Liver (tissue), 9 donors: ENCODE measurements around the gene CFAP57. TPM values are rescaled to one million over a fixed set of nuclear protein-coding genes. Genes with fewer than 3 reads are reported as not detected.

ENCODE experiments used
- DNase-seq: peaks from one replicate; pipeline ENCODE4 v3.0.0-alpha.2; 2017; ENCODE audit warnings: low spot score
- H3K27ac ChIP-seq, 2 donors: one replicate each; pipeline ENCODE4 v1.7.0; 2013; ENCODE audit warnings: inconsistent platforms in 2 of 2, low read length in 2 of 2, control low read depth in 1 of 2, low read depth in 1 of 2, mild to moderate bottlenecking in 1 of 2
- H3K27me3 ChIP-seq, 4 donors: one replicate each; pipeline versions ENCODE4 v1.6.1 to v1.7.0; 2013; ENCODE audit warnings: low read length in 3 of 4, inconsistent platforms in 1 of 4, mild to moderate bottlenecking in 1 of 4, moderate library complexity in 1 of 4; ENCODE audit not compliant: control insufficient read depth in 4 of 4, insufficient read depth in 4 of 4
- H3K36me3 ChIP-seq, 4 donors: one replicate each; pipeline versions ENCODE4 v1.6.1 to v1.7.0; 2013; ENCODE audit warnings: low read length in 3 of 4, mild to moderate bottlenecking in 3 of 4, low read depth in 1 of 4, moderate library complexity in 1 of 4; ENCODE audit not compliant: control insufficient read depth in 4 of 4, insufficient read depth in 3 of 4
- H3K4me1 ChIP-seq, 4 donors: one replicate each; pipeline versions ENCODE4 v1.6.1 to v1.7.0; 2013; ENCODE audit warnings: low read length in 3 of 4, mild to moderate bottlenecking in 3 of 4, moderate library complexity in 1 of 4; ENCODE audit not compliant: control insufficient read depth in 4 of 4, insufficient read depth in 4 of 4
- H3K4me3 ChIP-seq, 3 donors: one replicate each; pipeline versions ENCODE4 v1.6.1 to v1.7.0; 2013; ENCODE audit warnings: low read length in 3 of 3, control low read depth in 1 of 3, low read depth in 1 of 3, mild to moderate bottlenecking in 1 of 3
- H3K9ac ChIP-seq, 2 donors: one replicate each; pipeline ENCODE4 v1.7.0; 2013; ENCODE audit warnings: low read length in 2 of 2, mild to moderate bottlenecking in 2 of 2, moderate library complexity in 2 of 2, control low read depth in 1 of 2, low read depth in 1 of 2
- H3K9me3 ChIP-seq, 4 donors: one replicate each; pipeline versions ENCODE4 v1.6.1 to v1.7.0; 2013; ENCODE audit warnings: low read length in 3 of 4; ENCODE audit not compliant: control insufficient read depth in 4 of 4
- ATF3 ChIP-seq: IDR thresholded peaks from 2 replicates; pipeline ENCODE4 v1.6.1; 2016; ENCODE audit warnings: antibody characterized with exemption
- CTCF ChIP-seq: fragments of 150-350 bp; IDR thresholded peaks from 2 replicates; pipeline ENCODE4 v1.5.1; 2017; ENCODE audit warnings: improper control_type of control experiment, low read depth, low read length; ENCODE audit not compliant: missing input control
- EGR1 ChIP-seq, 2 donors: IDR thresholded peaks; 2 replicates each; pipeline ENCODE4 v1.6.1; 2016 to 2018; ENCODE audit warnings: antibody characterized with exemption in 2 of 2, low read depth in 2 of 2
- FOXA2 ChIP-seq: IDR thresholded peaks from 2 replicates; pipeline ENCODE4 v1.6.1; 2016; ENCODE audit warnings: antibody characterized with exemption
- GABPA ChIP-seq, 2 donors: IDR thresholded peaks in 1 of 2; conservative IDR thresholded peaks in 1 of 2; 2 replicates each; pipeline ENCODE4 v1.6.1; 2016; ENCODE audit warnings: antibody characterized with exemption in 2 of 2, mild to moderate bottlenecking in 1 of 2, moderate library complexity in 1 of 2
- HNF4A ChIP-seq, 2 donors: conservative IDR thresholded peaks; 2 replicates each; pipeline ENCODE4 v1.6.1; 2016; ENCODE audit warnings: antibody characterized with exemption in 2 of 2, mild to moderate bottlenecking in 2 of 2
- HNF4G ChIP-seq: IDR thresholded peaks from 2 replicates; pipeline ENCODE4 v1.6.1; 2016; ENCODE audit warnings: antibody characterized with exemption
- JUND ChIP-seq, 2 donors: IDR thresholded peaks; 2 replicates each; pipeline ENCODE4 v1.6.1; 2016; ENCODE audit warnings: antibody characterized with exemption in 2 of 2
- NR2F2 ChIP-seq: IDR thresholded peaks from 2 replicates; pipeline ENCODE4 v1.6.1; 2016; ENCODE audit warnings: antibody characterized with exemption
- RAD21 ChIP-seq, 2 donors: IDR thresholded peaks; 2 replicates each; pipeline ENCODE4 v1.6.1; 2016; ENCODE audit warnings: antibody characterized with exemption in 2 of 2, mild to moderate bottlenecking in 2 of 2
- REST ChIP-seq: IDR thresholded peaks from 2 replicates; pipeline ENCODE4 v1.6.1; 2016; ENCODE audit warnings: antibody characterized with exemption, mild to moderate bottlenecking
- RXRA ChIP-seq, 2 donors: IDR thresholded peaks; 2 replicates each; pipeline ENCODE4 v1.6.1; 2017 to 2018; ENCODE audit warnings: antibody characterized with exemption in 2 of 2, mild to moderate bottlenecking in 1 of 2
- SP1 ChIP-seq: IDR thresholded peaks from 2 replicates; pipeline ENCODE4 v1.6.1; 2018; ENCODE audit warnings: antibody characterized with exemption, mild to moderate bottlenecking
- TAF1 ChIP-seq: conservative IDR thresholded peaks from 2 replicates; pipeline ENCODE4 v1.6.1; 2016; ENCODE audit warnings: antibody characterized with exemption, mild to moderate bottlenecking
- ZBTB33 ChIP-seq: IDR thresholded peaks from 2 replicates; pipeline ENCODE4 v1.6.1; 2016; ENCODE audit warnings: antibody characterized with exemption
- WGBS: extraction: QIAGEN DNeasy Blood & Tissue Kit; methylation state at CpG from one replicate; pipeline ENCODE4 v1.1.7; 2013; 5-methylcytosine and 5-hydroxymethylcytosine counted together
- polyA plus RNA-seq, 2 donors: library from polyadenylated mRNA; stranded (reverse) in 1 of 2; unstranded in 1 of 2; fragments of 200-250 nt in 1 of 2; fragments of >200 nt in 1 of 2; fragmentation: Nextera tagmentation in 1 of 2; extraction: Ambion mirVana in 1 of 2; gene quantifications; one replicate each; pipeline versions ENCODE4 v1.2.1 to v1.2.3, GENCODE V29; 2013 to 2015
- total RNA-seq, 2 donors: library from RNA; depleted of rRNA; stranded (reverse); fragments of >200 nt; gene quantifications; one replicate each; pipeline ENCODE4 v1.2.3, GENCODE V29; 2014
- TF ChIP-seq, protein P1 (sequence below): IDR thresholded peaks from 2 replicates; pipeline ENCODE4 v1.6.1; 2016; ENCODE audit warnings: antibody characterized with exemption
- donor health status: healthy.
- donor health status: healthy.
- donor health status: healthy.
- donor health status: healthy.
- donor health status: healthy.

CFAP57 gene
- total and polyA plus RNA-seq, 4 donors: under 0.01 to 14.5 (median 0.10) TPM

- no peak overlapping the region for H3K9ac ChIP-seq
- no peaks in the 10 kb centered on the region for H3K36me3 ChIP-seq
- H3K4me1 ChIP-seq: peaks cover 11 to 37% (median 33%) of the 10 kb centered on the region in 4 donors
- no peaks in the 10 kb centered on the region for H3K9me3 ChIP-seq
- TF ChIP-seq HNF4G (no peak), JUND (IDR thresholded peaks at IDR 0.05) (no peak), RAD21 (IDR thresholded peaks at IDR 0.05) (peak in 1 of 2 donors; percentile 38), REST (no peak), EGR1 (IDR thresholded peaks at IDR 0.05; ENCODE audit: low read depth in 2 of 2) (no peak), RXRA (IDR thresholded peaks at IDR 0.05) (peak in 1 of 2 donors; percentile 63), SP1 (peak; percentile 34), HNF4A (conservative IDR thresholded peaks at IDR 0.05) (peak; percentile 55 to 69)
- TF ChIP-seq, protein P1, sequence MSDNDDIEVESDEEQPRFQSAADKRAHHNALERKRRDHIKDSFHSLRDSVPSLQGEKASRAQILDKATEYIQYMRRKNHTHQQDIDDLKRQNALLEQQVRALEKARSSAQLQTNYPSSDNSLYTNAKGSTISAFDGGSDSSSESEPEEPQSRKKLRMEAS: no peak
- H3K27ac ChIP-seq: peak overlapping the region; percentile 23 to 26
- 69% methylated on average over 8 of the region's 8 CpGs for WGBS
- DNase-seq: no peak
- no peaks in the 10 kb centered on the region for H3K27me3 ChIP-seq
- no peak overlapping the region for H3K4me3 ChIP-seq
Observed at GRCh38 chr1:43256675-43257570, 84.8 kb downstream of the CFAP57 start.

GRCh38 chr1:43258370-43258769 is 86.2 kb downstream of the CFAP57 start:
- 29% methylated on average over 3 of the region's 3 CpGs for WGBS
- no peak for DNase-seq
- H3K9me3 ChIP-seq: no peaks in the 10 kb centered on the region
- no peak overlapping the region for H3K4me3 ChIP-seq
- H3K9ac ChIP-seq: no peak overlapping the region
- H3K36me3 ChIP-seq: no peaks in the 10 kb centered on the region
- H3K27ac ChIP-seq: no peak overlapping the region
- no peaks in the 10 kb centered on the region for H3K27me3 ChIP-seq
- peak in 1 of 2 donors; percentile 18 for TF ChIP-seq HNF4A (conservative IDR thresholded peaks at IDR 0.05)
- TF ChIP-seq FOXA2: no peak
- TF ChIP-seq RAD21 (IDR thresholded peaks at IDR 0.05): no peak
- TF ChIP-seq JUND (IDR thresholded peaks at IDR 0.05): no peak
- H3K4me1 ChIP-seq: peaks cover 11 to 41% (median 35%) of the 10 kb centered on the region in 4 donors

DNA sequence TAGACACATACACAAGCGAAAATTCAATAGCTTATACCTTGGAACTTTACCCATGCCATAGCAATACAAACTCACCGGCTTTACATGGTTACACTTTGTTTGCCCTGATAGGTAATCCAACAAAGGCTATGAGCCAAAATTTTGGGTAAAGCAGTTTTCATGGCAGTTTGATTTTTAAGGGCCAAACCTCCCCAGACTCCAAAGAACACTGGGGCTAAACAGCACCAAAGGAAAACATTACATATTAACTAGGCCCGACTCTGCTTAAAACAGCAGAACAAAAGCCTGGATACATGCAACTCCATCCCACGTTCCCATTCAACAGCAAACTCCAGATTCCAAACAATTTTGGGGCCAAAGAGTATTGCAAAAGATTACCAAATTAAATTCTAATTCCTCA is 93.3 kb downstream of the CFAP57 start:
- Histone ChIP-seq H3K4me3 (no peak overlapping the region), H3K27me3 (peaks cover 0 to 2% (median 0%) of the 10 kb centered on the region in 4 donors), H3K4me1 (peaks cover 10 to 26% (median 23%) of the 10 kb centered on the region in 4 donors), H3K9me3 (no peaks in the 10 kb centered on the region), H3K36me3 (no peaks in the 10 kb centered on the region), H3K27ac (peak overlapping the region; percentile 31 to 57), H3K9ac (no peak overlapping the region)
- 29% methylated on average over 4 of the region's 4 CpGs for WGBS
- DNase-seq: no peak
- no peak for TF ChIP-seq ATF3
- TF ChIP-seq, protein P1: no peak
- peak; percentile 86 for TF ChIP-seq SP1
- TF ChIP-seq CTCF: no peak
- peak; percentile 45 to 68 for TF ChIP-seq RAD21 (IDR thresholded peaks at IDR 0.05)
- TF ChIP-seq ZBTB33: no peak
- TF ChIP-seq HNF4A (conservative IDR thresholded peaks at IDR 0.05): peak; percentile 78 to 82
- no peak for TF ChIP-seq EGR1 (IDR thresholded peaks at IDR 0.05; ENCODE audit: low read depth in 2 of 2)
- no peak for TF ChIP-seq NR2F2
- TF ChIP-seq GABPA (IDR thresholded peaks at IDR 0.05 in 1 of 2, conservative IDR thresholded peaks at IDR 0.05 in 1 of 2): no peak
- peak; percentile 16 for TF ChIP-seq TAF1
- peak; percentile 54 for TF ChIP-seq HNF4G
- peak; percentile 75 to 78 for TF ChIP-seq RXRA (IDR thresholded peaks at IDR 0.05)
